ENCODE data around the gene NIPAL3.

Gene NIPAL3

DNA sequence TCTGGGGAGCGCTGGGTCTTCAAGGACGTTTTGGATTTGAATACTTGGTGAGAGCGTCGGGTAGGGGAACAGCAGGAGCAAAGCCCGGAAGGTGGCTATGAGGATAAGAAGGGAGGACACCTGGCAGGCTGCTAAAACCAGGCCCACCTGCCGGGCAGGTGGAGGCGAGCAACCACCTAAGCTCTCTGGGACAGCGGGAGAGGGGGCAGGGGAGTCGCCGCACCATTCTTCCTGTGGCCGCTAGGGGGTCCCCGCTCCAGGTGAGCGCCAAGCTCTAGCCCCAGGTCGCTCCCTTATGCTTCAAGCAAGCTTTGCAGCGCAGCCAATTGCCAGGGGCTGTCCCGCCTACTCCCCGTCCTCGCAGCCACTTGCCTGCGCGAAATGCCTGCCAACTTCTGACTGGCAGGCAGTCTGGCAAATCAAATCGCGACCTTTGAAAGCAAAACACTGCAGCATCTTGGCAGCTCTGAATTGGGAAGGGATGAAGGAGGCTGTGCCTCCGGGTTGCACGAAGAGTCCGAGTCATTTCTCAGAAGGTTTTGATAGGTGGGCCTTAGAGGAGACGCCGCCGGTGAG, at the start of gene NIPAL3:
Gene NIPAL3, plus strand, starts transcription at position 469 of the 576 bp plus-strand sequence. CDS start 3,746 bp downstream, outside the sequence.
- peak; percentile 97 for DNase-seq

DNA sequence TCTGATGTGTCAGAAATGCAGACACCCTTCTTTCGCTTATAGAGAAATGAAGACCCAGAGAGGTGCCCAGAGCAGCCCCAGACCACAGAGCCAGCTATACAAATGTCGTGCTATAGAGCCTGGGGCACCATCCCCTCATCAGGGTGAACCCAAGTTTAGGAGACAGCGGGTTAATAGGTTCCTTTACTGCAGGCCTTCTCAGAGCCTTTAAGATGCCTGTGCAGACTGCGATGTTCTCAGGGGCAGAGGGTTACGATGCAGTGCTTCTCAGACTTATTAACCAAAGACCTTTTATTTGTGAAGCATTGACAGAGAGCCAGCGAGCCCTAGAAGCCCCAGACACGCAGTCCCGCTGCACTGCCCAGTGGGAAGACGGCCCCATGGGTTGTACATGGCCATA, 48.9 kb upstream of the NIPAL3 start:
- no peak for DNase-seq

DNA sequence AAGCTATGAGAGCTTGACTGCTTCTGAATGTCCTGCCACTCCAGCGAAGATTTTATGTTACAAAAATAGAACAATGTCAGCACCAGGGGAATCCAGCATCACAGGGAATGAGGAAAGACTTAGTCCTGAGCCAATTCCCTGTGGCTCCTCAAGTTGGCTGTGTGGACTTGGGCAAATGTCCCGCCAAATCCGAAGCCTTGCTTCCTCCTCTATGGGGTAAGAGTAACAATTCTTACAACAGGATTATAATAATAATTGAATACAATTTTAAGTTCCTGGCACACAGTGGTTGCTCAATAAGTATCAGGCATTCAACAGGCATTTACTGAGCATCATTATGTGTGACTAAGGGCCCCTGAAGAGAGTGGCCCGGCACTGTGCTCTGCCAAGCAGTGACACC, 46.4 kb upstream of the NIPAL3 start:
- DNase-seq: no peak

DNA sequence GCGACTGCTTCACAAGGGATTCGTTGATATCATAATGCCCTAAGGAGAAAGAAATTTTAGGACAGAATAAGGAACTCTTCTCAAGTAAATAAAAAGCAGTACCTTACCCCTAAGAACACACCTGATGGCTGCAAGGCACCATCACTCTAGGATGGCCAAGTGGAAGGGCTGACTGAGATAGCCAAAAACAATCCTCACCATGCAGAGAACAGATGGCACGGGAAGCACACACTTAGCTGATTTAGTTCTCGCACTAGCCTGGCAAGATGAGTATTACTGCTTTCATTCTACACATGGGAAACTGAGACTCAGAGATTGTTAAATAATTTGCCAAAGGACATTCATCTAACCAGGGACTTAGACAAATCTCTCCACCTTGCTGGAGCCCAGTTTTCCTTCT, 45.8 kb upstream of the NIPAL3 start:
- no peak for DNase-seq

DNA sequence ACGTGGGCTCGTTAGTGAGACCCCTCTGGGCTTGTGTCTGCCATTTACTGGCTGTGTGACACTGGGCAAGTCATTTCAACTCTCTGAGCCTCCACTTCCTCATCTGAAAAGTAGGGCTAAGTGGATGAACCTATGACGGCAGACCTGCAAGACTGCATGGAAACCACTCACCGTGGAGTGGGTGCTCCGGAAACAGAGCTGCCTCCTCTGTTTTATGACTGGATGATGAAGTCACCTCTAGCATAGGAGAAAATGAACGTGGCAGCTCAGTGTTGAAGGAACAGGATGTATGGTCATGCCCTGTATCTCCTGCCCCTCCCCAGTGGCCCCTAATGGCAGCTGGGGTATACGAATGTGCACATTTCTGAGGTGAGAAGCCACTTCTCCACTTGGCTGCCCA, 42.6 kb upstream of the NIPAL3 start:
- DNase-seq: no peak

DNA sequence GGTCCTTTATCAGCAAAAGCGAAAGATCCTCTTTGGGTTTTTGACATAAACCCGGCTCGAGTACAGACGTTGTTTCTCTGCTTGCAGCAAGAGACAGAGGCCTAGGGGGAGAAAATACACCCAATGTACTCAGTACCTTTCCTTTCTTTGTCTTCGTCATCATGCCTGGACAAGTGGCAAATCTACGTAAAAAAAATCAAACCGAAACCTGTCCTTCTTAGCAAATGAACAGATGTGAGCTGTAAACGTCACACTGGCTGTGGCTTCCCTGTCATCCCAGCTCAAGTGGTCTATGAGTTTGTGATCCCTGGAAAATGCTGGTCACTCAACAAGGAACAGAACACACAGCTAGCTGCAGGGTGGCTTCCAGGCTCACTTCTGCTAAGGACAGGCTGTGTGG, 41.9 kb upstream of the NIPAL3 start:
- peak; percentile 16 for DNase-seq

DNA sequence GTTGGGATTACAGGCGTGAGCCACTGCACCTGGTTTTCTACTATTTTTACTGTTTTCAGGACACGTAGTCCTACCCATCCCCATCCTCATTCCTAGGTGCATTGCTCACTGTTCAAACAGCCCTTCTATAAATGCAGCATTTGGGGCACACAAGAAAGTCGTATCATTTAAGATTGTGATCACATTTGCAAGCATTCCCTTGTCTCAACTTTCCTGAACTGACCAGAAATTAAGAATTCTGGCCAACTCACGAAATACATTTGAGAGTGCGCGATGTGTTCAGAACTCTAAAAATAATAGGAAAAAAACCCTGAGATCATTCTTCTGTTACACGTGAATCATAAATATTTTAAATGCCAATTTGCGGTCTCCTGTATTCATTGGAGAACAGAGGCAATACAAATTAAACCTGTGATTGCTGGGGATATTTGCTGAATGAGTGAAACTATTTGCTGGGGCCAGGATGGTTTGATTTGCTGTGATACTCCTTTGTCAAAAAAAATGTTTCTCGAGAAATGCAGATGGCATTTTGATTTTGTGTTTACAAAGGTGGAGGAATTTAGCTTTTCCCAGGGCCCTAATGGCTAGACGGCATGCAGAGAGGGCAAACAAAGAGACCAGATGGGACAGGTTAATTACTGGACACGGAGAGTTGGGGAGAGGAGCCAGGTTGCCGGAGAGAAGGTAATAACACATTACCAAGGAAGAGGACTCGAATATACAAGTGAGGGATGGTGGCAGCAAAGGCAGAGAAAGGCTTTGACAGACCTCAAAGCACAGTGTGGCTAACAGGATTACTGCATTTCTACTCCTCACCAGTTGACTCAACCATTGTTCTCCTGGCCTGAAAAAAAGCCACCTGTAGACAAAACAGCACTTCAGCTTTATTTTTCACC, 40.5 kb upstream of the NIPAL3 start:
- DNase-seq: no peak

DNA sequence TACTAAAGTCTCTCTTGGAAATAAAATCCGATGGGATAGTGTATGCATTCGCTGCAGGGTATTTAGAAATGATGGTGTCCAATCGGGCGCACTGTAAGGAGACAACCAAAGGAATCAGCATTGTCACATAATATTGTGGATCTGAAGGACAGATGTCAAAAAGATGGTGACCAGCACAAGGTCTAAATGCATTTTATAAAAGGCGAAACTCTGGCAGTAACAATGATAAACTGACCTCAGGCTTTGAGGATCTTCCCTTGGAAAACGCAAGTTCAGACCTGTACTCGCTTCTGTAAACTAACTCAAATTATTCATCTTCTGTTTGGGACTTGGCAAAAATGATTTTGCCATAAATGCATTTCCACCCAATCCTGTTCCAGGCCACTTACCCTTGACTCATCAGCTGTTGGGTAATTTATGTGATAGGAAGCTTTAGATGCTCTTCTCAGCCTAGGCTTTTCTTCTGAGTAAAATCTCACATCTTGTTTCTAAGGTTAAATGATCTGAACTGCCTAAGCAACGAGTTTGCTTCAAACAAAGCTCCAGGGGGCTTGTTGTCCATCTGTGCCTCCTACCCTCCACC, 35.8 kb upstream of the NIPAL3 start:
- no peak for DNase-seq

DNA sequence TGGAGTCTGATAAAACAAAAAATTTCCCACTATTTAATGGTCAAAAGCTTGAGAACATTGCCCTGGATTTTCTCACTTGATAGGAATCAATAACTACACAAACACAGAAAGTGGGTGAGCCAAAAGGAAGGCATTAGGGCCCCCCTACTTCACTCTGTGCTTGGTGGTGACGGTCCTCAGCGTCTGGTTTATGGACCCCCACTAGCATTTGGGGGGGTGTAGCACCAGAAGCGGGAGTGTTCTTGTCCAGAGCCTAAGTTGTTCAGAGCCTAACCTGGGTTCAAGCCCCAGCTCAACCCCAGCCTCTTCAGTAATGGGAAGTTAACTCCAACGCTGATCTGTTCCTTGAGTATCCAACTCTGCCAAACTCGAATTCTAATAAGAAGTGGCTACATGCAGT, 35.1 kb upstream of the NIPAL3 start:
- DNase-seq: no peak

DNA sequence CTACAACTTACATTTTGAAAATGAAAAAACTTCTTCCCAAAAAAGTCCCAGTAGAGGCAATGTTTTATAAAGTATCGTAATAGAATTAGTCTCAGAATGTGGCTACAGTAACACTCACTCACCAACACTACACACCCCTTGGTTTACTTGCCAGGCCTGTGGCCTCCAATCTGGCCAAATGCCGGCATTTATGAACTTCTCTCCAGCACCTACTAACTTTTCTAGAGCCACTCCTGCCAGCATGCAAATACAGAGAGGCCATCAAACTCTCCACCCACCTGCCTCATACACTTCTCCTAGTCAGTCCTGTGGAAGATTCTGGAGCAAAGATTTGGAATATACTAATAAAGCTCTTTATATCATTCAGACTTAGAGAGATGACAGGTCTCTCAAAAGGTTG, 34.3 kb upstream of the NIPAL3 start:
- DNase-seq: no peak

DNA sequence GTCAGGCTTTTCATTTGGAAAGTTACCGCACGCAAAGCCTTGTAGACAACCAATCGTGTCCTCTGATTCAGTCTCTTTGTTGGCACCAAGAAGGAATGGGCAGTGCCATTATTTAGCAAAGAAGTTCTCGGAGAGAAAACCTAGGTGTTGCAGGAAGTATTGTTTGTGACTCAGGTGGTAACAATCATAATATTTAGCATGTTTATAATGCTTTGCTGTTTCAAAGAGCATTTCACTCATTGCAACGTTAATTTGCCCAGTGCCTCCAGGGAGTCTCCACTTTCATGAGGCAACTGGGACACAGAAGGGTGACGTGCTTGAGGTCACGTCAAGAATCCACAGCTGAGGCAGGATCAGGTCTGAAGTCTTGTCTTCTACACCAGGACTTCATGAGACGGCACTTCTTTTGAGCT, 33.4 kb upstream of the NIPAL3 start:
- DNase-seq: no peak

DNA sequence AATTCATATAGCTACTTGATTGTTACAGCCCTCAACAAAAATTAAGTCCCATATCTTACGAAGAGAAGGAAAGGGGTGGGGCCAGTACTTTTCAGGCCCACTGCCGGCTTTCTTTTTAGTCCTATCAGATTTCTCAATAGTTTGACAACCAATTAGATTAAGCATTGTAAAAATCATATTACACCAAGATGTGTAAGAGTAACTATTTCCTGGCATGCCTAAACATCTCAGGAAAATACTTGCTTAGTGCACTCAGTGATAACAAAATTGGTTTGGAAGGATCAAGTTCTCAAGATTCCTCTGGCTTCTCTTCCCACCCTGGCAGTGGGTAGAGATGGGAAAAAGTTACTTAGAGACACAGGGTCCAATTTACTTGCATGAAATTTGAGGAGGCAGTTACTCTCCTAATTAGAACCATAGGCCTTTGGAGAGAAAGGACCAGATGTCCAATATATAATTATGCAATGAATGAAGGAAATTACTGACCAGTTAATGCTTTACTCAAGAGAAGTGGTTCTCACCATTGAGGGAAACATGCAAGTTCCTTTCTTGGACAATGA, 32.1 kb upstream of the NIPAL3 start:
- DNase-seq: no peak

DNA sequence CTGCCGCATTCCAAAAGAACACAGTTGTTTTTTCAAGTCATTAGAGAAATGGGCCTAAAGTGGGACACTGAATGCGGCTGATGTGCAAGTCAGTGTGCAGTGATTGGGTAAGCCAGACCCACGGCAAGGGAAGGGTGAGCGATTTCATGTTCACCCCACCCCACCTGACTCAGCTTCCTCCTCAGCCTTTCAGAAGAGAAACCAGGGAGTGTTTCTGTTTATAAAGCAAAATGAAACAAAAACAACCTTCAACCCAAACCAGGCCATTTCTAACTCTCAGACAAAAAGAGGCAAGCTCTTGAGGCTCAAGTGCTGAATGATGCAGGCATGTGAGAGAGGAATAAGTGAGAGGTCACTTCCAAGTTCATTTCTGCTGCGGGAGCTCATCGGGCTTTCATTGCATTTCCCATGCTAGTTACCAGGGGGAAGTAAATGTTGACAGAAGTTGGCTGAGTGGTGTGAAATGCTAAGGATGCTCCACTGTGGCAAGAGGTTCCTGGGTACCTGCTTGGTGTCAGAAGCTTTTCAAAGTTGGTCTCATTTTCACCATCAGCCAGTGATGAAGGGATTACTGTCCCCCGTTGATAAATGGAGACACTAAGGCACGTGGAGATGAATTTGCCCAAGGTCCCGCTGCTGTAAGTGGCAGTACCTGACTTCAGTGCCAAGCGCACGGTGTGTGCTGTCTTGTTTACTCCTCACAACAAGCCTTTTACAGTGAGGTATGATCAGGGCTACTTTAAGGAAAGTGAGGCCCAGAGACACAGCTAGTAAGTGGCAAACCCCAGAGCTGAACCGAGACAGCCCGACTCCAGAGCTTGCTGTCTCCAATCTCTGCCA, 31.1 kb upstream of the NIPAL3 start:
- DNase-seq: peak; percentile 67

DNA sequence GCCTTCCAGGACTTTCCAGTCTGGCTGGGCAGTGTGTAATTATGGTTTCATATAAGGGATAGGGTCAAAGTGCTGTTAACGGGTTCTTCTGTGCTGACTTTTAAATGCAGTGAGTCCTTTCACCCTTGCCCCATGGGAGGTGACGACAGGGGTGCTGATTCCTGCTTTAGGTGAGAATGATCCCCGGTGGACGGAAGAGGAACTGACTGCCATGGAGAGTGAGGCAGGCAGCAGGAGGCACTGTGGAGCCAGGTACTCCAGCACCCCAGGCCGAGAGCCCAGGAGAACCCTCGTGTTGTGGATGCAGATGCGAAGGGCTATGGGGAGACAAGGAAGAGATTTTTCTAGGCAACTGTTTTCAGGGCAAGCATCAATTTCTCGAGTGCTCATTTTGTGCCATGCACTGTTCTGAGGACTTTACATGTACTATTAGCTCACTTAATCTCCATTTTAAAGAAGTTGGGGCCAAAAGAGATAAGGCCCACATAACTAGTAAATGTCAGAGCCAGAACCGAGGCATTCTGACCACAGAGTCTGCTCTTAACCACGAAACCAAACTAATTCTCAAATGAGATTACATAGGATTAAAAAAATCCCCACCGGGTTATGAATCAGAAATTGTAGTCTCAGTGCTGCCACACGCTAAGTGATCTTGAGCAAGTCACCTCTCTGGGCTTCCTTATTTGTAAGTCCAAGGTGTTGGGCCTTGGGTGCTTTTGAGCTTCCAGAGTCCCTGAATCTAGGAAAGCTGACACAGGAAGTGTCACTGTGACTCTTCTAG, 30.3 kb upstream of the NIPAL3 start:
- DNase-seq: peak; percentile 49

DNA sequence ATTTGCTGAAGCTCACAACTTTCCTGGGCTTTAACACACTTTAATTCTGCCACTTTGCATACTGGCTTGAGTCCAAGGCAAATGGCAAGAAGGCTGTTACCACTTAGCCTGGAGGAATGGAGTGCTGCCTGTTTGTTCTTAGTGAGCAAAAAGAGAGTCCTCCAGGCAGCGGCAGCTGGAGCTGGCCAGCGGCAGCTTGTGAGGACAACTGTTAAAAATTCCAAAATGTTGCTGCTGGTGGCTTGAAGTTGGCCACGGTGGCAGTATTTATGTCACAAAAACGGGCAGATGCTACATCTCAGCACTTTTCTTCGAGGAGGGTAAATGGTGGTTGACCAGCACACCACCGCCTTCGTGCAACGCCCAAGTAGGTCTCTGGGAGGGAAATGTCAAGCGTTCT, 29.4 kb upstream of the NIPAL3 start:
- no peak for DNase-seq

DNA sequence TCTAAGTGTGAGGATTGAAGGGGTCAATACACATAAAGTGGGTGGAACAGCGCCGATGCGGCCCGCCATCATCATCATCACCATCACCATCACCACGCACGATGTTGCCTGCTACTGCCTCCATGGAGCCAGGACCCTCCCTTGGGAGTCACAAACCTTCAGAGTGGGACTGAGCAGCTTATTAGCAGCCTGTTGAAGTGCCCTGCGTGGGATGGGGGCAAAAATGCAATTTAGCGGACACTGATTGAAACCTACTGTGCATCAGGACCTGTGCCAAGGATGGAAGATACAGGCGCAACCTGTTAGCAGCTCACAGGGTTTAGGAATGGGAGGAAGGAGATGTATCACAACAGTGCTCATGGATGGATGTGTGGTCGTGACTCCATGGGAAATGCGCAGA, 28.7 kb upstream of the NIPAL3 start:
- no peak for DNase-seq

DNA sequence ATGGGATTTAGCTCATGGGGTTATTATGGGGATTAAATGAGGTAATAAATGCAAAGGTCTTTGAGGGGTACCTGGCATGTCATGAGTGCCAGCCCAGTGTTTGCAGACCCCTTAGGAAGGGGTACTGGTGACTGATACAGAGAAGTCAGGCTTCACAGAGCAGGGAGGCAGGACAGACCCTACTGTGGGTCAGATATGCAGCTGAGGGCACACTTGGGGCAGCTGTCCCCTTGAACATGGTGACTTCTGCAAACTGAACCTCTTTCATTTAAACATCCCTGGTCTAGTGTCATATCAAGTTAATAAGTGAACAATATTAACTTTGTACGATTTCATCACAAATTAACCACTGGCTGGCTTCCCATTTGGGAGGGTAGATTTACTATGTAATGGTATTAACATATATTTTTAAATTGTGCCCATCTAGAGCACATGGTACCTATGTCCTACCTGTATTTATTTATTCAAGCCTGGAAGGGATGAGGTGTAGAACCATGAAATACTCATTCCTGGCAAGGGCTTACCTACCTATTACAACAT, 27.9 kb upstream of the NIPAL3 start:
- DNase-seq: no peak

DNA sequence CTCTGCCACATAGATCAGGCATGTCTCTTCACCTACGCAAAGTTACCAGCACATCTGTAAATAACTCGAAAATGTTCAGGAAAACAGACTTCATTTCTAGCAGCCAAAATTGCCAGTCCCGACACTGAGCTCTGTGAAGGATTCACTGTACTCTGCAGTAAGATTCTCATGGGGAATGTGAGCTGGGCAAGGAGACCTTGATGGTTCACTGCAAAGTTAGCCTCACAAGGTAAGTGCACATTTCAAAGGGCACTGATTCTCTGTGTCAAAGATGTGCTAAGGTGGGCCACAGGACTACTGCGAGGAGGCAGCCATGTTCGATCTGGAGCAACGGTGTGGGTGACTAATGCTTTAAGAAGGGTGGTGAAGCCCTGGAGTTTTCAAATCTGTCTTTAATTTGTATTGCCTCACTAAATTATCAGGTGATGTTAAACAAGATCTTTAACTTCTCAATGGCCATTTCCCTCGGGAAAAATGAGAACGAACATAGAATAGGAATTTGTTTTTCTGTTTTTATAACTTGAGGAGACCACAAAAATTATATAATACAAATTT, 27.2 kb upstream of the NIPAL3 start:
- no peak for DNase-seq

DNA sequence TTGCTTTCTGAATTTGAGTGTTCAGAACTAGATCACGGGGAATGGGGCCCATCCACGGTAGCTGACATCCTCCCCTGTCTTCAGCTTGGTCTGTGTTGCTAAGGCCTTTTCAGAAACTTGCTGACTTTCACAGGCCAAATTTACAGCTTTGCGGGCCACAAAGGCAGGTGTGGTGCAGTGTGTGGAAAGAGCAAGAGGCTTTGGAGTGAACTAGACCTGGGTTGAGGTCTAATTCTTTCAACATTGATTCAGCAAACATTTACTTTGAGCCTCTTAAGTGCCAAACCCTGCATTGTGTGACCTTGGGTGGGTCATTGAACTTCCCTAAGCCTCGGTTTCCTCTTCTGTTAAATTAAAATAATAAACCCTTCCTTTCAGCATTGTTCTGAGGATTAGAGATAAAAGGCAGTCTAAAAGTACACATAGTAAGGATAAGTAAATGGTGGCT, 26.3 kb upstream of the NIPAL3 start:
- no peak for DNase-seq

DNA sequence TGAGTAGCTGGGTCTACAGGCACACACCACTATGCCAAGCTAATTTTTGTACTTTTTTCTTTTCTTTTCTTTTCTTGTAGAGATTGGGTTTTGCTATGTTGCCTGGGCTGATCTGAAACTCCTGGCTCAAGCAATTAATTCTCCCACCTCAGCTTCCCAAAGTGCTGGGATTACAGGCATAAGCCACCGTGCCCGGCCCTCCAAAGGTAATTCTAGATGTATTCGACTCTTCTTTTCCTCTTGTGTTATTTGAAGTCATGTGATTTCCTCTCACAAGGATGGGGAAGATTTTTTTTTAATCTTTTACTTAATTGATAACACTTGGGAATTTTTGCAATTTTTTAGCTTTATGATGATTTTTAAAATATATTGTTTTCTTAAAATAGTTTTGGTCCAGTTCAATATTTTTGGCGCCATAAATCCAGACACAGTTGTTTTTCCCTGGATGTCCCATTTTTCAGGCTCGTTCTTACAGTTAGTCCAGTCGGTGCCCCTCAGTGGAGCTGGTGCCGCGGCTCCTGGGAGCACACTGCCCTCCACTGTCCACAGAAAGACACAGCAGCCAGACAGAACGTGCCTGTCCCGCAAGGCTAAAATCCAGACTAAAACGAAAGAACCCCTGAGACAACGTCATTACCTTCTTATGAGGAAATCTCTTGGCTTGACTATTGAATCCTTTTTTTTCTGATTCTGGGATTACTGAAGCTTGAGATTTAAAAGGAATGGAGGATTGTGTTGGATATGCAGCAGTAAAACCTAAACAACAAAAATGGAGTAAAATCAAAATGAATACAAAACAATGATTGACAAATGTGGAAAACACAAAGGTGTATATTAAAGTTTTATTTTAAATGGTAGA, 24.4 kb upstream of the NIPAL3 start:
- peak; percentile 74 for DNase-seq
